HG02610 (cell line): ENCODE measurements around the gene LTBP2.

Experiments
- ATAC-seq: cut with Tn5 transposase; IDR thresholded peaks from one replicate; pipeline ENCODE4 v1.9.1; 2021; ENCODE audit warnings: mild to moderate bottlenecking, moderate library complexity; ENCODE audit not compliant: unreplicated experiment

LTBP2 gene

DNA sequence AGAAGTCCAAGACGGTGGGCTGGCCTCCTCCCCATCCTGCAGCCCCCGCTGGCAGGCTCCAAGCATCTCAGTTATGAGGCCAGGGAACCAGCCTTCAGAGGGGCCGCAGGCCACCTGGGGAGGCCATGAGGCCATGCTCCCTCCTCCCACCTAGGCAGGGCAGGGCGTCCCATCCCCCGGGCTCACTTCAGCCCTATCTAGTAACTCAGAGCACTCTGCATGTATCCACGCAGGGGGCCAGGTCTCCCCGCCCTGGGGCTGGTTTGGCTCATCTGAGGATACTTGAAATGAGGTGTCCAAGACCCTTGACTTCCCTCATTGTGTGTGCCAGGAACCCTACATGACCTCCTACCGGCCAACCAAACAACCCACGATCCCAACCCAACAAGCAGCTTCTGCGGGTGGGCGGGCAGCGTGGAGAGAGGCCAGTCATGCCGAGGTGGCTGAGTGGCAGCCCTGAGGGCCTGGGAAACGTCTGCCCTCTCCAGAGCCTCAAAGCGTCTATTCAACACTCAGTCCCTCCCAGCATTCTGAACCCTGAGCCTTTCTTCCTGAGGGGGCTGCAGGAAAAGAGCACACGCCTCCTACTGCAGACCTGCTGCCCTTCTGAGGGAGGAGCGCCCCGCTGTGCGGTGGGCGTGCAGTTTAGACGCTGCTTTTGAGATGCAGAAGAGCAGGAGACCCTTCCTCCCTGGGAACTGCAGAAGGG, 101.7 kb downstream of the LTBP2 start:
- ATAC-seq = no peak

DNA sequence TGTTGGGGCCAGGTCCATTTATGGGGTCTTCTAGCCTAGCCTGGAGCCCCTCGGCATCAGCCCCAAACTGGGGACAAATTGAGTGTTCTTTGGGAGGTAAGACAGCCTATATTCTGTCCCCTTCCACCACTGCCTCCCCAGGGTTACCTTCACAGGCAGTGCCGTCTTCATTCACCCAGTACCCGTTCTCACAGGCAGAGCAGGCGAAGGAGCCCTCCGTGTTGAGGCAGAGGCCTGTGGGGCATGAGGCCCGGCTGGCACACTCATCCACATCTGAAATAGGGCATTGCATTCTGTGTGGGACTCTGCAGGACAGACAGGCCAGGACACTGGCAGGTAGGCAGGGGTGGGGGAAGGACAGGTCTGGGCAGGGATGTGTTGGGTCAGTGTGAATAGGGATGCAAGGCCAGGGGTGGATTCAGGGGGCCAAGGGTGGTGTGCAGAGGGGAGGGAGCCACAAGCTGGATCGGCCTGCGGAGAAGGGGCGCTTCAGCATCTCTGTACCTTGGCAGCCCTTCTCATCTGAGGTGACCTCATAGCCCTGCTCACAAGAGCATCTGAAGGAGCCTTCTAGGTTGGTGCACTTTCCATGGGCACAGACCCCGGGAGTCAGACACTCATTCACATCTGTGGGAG, 102.3 kb downstream of the LTBP2 start:
- no peak for ATAC-seq

DNA sequence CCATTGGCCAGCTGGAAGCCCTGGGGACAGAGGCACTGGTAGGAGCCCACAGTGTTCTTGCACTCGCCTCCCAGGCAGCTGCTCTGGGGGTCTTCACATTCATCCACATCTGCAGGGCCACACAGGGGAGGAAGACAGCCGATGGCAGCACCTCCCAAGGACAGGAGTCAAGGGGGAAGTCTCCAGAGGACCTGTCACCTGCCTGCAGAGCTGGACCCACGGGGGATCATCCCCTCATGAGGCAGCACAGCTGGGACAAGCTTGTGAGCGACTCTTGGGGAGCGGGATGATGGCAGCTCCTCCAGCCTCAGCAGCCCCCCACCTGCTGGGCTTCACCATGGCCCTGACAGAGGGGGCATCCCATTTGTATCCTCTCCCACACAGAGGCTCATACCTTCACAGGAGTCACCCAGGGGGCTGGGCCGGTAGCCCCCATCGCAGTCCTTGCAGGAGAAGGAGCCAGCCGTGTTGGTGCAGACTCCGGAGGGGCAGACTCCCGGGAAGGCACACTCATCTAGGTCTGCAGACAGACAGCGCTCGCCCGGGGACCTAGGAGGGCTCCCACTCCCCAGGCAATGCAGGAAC, 103.1 kb downstream of the LTBP2 start:
- ATAC-seq = no peak

DNA sequence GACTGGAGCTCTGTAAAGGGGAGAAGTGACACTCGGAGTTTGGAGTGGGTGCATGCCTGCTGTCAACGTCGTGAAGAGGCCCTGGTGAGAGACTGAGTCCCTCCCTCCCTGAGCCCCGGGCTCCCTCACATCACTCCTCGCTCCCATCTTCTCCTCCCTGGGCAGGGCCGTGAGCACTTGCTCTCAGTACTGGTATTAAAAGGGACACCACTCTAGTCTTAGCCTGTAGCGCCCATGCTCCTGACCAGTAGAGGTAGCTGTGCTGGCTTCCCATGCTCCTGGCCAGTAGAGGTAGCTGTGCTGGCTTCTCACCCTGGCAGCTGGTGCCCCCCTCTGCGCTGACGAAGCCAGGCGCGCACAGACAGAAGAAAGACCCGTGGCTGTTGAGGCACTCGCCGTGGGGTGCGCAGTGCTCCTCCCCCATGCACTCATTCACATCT, 103.7 kb downstream of the LTBP2 start:
- no peak for ATAC-seq

DNA sequence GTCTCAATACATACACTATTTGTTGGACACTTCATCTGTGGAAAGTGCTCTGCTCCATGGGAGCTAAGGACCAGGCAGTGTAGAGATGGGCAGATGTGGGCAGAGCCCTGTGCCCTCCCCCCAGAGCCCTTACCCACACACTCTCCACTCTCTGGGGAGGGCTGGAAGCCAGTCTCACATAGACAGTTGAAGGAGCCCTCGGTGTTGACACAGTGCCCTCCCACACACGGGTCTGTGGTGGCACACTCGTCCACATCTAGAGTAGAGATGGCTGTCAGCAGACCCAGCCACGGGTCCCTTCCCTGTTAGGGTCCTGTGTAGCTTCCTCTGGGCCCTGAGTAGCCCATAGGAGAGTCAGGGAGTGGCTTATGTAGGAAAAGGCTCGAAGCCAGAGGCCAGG, 104.2 kb downstream of the LTBP2 start:
- ATAC-seq = no peak

DNA sequence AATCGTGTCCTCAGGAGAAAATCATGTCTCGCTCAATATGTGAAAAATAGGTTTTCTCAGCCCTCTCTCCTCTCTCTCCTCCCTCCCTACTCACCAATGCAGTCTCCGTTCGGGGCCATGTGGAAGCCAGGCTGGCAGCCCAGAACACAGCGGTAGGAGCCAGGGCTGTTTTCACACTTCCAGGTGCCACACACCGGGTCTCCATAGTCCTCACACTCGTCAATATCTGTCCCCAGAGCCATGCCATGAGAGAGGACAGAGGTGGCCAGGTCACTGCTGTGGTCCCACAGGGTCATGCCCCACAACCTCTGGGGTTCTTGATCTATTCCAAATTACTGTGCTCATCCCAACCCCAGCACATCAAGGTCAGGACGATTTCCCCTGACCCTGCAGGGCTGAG, 105.0 kb downstream of the LTBP2 start:
- no peak for ATAC-seq

DNA sequence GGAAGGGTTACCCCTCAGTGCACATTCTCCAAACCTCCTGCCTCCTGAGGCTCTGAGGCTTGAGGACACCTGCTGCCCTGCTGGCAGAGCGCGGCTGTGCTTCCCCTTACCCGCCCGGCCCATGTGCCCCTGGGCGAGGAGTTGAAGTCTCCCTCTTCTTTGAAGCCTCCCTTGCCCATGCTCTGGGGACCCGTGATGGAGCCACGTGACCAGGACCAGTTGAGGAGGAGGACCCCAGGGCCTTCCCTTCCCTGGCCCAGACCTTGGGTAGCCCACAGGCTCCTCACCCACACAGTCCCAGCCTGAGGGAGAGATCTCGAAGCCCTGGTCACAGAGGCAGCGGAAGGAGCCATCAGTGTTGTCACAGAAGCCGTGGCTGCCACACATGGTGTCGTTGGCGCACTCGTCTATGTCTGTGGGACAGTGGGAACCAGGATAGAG, 105.6 kb downstream of the LTBP2 start:
- no peak for ATAC-seq

DNA sequence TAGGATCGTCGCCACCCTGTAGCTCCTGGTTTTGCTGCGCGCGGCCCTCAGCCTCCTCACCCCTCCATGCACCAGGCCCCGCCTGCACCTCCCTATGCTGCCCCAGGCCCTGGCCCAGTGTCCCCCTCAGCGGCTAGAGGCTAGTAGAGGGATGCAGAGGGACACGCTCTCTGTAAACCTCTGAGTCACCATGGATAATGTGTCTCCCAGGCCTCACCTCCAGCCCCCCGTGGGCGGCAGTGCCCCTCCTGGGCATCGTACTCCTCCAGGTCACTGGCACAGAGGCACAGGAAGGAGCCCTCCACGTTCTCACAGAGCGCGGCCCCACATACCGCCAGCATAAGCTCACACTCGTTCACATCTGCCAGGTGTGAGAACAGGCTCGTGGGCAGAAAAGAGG, 106.2 kb downstream of the LTBP2 start:
- no peak for ATAC-seq

DNA sequence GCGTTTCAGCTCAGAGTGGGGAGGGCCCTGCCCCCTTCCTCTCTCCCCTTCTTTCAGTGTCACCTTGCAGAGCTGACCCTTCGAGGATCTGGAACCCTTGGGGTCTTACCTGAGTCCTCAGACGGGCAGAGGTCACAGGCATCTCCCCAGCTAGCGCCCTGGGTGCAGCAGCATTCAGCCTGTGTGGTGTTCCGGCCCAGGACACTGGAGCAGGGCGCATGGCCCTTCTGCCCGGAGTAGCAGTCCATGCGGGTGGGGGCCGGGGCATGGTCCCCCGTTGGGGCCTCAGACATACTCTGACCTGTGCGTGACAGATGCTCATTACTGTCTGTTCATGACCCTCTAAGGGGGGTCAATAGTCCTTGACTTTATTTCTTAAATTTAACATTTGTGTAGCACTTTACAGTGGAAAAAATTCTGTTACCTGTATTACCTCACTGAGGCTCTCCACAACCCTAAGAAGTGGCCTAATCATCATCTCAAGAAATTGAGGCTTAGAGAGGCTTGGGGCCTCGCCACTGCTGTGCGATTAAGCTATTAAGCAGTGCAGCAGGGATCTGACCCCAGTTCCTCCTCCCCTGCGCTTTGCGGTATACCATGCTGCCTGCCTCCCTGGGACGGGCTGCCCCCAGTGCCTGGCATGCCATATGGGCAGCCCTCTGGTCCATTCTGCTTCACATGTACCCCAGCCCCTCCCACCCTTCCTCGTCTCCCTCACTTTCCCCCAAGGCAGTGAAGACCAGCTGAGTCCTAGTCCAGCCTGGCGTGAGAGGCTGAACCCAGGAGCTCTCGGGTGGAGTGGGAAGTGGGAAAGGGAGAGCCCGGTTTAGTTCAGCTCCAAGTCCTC, 106.9 kb downstream of the LTBP2 start:
- no peak for ATAC-seq

DNA sequence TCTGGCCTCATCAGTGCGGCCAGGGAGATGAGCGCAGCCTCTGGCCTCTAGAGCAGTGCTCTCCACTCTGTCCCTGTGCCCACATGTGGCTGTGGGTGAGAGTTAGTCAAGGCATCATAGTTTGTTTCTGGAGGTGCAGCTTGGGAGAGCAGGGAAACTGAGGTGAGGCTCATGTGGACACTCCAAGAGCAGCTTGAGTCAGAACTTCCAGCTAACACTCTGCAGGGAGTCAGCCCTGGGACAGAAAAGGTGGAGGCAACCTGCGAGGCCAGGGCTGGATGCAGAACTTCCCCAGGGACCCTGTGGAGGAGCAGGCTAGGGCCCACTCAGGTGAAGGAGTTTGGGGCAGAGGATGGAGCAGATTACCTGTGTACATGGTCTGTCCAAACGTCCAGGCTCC, 107.6 kb downstream of the LTBP2 start:
- ATAC-seq = no peak

DNA sequence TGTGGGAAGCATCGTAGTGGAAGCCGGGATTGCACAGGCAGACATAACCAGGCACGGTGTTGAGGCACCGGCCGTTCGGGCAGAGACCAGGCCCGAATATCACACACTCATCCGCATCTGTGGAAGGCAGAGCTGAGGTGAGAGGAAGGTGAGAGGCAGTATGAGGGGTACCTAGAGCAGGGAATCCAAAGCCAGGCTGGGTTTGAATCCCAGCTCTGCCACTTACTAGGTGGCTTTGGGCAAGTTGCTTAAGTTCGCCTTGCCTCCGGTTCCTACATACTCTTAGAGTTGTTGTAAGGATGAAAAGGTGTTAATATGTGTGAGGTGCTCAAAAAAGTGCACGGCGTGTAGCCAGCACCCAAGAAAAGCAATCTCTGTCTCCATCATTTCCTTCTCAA, 108.1 kb downstream of the LTBP2 start:
- no peak for ATAC-seq

DNA sequence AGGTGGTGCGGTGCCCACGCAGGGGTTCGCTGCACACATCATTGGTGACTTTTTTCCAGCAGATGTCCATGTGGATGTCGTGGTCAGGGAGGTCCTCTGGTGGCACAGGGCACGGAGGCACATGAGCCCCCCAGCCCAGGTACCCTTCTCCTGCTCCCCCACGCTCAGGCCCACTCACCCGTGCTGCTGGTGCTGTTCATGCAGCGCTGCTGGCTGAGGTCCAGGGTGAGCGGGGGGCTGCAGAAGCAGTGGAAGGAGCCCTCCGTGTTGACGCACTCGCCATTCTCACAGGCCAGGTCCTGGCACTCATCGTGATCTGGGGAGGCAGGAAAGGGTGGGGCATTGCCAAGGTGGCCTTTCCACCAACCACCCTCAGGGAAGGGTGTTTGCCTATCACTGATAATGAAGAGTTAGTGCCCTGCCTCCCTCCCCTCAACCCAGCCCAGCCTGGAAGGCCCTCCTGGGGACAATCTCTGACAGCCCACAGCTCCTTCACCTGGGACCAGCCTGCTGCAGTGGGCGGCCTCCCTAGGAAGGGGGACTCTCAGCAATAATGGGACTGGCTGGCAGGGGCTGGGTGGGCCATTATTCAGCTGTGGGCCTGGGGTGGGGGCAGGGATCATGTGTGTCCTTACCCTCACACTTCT, 108.6 kb downstream of the LTBP2 start:
- ATAC-seq = no peak

DNA sequence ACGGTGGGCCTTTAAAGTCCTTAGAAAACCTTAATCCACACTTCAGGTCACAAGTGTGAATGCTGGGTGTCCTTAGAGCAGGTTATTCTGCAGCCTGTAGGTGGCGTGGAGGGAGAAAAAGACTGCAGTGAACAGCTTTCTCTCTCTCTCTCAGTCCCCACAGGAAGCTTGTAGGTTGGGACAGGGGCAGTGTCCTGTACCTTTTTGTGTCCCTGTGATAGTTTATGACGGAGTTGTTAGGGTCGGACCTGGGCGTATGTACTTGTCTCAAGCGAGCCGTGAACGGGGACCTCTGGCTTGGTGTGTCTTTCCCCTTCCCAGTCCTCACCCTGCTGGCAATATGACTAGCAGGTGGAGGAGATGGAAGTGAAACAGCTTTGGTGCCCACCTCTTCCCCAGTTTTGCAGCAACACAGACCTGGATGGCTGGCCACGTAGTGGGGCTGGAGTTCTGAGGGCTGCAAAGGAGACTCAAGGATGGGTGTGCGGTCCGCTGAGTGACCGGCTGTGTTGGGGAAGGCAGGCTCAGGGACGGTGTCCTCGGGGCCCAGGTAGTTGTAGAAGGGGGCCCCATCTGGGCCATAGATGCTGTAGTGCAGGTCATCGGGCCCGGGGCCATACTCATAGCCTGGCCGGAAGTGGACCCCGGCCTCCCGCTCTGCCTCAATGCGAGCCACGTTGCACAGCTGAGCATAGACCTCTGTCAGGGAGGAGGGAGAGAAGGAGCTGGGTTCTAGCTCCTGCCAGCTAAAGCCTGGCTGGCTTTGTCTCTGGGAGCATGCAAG, 109.6 kb downstream of the LTBP2 start:
- no peak for ATAC-seq

DNA sequence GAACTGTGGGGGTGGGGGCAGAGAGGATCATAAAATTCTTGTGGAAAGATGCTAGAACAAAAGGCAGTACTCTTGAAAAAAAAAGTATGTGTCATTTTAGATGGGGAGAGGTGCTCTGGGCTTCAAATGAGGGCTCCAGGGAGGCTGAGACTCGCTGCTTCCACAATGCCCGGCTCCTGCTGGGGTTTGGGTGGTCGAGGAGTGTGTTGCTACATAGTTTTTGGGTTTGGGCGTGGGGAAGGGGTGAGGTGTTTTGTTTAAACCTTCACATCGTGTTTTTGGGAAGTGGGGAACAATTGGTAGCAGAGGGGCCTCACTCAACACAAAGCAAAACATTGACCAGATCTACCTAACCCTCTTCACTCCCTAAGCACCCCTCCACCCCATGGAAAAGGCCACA, 110.3 kb downstream of the LTBP2 start:
- ATAC-seq = no peak

DNA sequence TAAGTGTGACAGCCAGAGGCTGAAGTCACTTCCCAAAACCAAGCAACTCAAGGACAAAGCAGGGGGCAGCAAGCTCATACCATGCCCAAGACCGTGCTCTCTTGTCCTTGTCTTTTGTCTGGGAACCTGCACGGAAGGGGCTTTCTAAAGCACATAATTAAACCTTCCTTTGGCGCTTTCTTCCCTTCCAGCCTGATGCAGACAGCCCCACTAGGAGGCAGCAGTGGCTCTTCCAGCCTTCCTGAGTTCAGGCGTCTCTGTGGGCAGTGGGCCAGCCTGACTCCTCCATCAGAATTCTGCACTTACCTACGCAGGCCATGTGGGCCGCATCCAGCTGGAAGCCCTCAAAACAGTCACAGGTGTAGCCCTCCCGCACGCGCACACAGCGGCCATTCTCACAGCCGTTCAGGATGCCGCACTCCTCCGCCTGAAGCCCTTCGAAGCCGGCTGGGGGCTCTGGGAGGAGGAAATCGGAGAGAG, 110.9 kb downstream of the LTBP2 start:
- no peak for ATAC-seq

DNA sequence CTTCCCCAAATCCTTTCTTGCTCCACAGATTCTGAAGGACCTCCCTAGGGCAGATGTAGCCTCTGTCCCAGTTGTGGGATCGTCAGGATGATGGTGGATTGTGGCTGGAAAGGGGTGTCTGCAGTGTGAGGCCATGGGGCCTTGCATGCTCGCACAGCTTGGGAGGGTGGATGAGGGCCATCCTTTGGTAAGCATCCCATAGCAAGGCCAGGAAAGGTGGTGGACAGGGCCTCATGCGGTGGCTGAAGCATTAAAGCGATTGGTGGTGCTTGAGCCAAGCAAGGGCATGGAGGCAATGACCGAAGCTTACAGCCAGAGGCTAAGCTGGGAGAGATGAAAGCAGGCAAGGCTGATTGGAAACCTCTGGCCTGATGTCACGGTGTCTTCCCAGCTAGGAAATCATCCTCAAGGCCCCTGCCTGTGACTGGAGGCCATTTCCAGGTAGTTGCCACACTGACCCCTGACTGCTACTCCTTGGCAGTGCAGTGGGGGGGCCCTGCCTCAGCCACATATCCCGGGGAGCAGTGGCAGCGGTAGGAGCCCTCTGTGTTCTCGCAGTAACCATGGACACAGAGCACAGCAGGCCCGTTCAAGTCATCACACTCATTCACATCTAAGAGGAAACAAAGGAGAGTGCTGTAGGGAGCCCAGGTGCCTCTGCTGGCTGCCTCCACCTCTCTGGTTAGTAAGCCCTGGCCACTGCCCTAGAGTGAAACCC, 111.5 kb downstream of the LTBP2 start:
- ATAC-seq = no peak

DNA sequence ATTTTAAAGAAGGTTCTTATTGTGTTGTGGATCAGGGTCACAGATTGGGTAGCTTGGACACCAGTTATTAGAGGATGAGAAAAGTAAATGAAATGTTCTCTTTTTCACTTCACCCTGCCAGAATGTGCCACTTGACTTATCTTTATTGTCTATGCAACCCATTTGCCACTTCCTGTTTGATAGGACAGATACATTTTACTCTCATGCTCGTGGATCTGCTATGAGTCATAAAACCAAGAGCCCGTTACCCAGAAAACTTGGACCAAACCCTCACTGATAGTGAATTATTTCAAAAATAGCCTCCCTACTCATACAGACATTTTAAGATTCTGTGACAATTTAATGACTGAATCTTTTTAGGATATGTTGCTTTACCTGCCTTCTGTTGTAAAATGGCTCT, 116.7 kb downstream of the LTBP2 start:
- ATAC-seq = no peak

DNA sequence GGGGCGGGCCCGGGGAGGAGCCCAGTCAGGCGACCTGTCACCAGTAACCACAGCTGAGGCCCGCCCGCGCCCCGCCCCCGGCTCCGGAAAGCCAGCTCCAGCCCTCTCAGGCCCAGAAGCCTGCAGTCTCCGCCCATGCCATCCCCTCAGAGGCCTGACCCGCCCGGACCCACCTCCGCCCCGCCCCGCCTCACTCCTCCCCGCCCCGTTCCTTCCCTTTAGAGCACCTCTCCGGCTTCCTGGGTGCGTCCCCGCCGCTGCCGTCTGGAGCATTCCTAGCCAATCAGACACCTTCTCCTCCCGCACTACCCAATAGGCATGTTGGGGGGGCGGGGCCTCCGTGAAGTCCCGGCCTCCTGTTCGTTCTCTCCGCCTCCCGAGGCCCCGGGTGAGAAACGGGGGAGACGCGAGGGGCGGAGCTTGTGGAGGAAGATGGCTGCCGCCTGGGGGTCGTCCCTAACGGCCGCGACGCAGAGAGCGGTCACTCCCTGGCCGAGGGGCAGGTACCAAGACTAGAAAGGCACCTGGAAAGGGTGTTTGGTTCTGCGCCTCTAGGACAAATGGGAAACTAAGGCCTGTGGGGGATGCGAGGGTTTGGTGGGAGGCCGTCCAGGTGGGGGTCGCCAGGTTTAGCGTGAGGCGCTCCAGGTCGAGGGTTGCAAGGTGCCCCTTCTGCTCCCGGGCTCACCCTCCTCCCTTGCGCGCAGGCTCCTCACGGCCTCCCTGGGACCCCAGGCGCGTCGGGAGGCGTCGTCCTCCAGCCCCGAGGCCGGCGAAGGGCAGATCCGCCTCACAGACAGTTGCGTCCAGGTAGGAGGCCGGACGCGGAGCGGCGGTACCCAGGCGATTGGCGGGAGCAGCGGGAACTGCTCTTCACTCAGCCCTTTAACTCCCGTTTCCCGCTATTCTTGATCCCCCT, 118.4 kb downstream of the LTBP2 start, which contains the start of gene ISCA2:
Gene ISCA2, plus strand, starts transcription at position 423 of the 919 bp plus-strand sequence. Its CDS starts 10 bp downstream, at position 433.
- ATAC-seq = peak; percentile 92
